Measurements from ENCODE around the gene IRF8.
"Not testable (repeated sequence)": the region's sequence is repeated elsewhere in the genome, so short reads cannot be mapped to it uniquely, and the experiment has no call there.

Gene IRF8

GRCh38 chr16:85935391-85935973, 36.5 kb downstream of the IRF8 start:
- Histone ChIP-seq H3K36me3 (replicated peaks) (no peaks in the 10 kb centered on the region), H3K4me3 (no peak overlapping the region), H3K4me1 (no peaks in the 10 kb centered on the region), H3K9me3 (no peaks in the 10 kb centered on the region), H3K27me3 (ENCODE audit: low read depth) (peaks cover 15% of the 10 kb centered on the region; the same call in 1 of the 2 replicates)
- no peak for DNase-seq (ENCODE audit: low spot score in 2 of 2)
- in situ Hi-C loops (cut with MboI; ENCODE audit: low sequenced_read_pairs), result no loop called here

DNA sequence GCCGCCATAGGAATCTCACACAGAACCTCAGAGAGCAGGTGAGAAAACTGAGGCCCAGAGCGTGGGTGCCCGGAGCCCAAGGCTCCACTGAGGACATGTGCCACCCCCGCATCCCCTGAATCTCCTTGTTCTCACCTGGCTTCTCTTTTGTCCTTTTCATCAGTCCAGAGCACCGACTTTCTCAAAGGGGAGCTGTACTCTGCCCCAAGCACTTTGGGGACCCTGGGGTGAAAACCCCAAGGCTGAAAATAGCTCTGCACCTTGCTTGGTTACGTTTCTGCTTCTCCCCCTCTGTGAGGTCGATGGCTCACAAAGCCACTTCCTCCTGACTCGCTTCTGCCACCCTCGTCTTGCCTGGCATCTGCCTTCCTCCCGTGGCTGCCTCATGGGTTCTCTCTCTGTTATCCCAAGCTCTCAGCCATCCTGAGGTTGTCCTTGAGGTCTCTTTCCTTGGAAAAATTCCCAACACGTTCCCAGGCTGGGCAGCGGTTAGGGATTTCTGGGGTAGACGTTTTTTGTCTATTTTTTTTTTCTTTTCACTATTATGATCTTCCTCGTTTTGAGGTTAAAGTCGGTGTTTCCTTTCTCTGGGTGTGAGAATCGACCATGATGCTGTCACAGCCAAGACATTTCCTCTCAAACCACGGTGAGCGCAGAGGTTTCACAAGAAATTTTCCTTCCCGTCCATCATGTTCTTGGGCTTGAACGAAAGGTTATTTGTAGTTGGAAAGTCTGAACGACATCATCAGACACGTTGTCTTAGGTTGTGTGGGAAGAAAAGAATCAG, 37.2 kb downstream of the IRF8 start:
- Histone ChIP-seq H3K9me3 (no peaks in the 10 kb centered on the region), H3K4me3 (no peak overlapping the region), H3K36me3 (replicated peaks) (no peaks in the 10 kb centered on the region), H3K27me3 (ENCODE audit: low read depth) (peaks cover 15% of the 10 kb centered on the region; the same call in 1 of the 2 replicates), H3K4me1 (no peaks in the 10 kb centered on the region)
- DNase-seq (ENCODE audit: low spot score in 2 of 2), result no peak
- in situ Hi-C loops (cut with MboI; ENCODE audit: low sequenced_read_pairs), result no loop called here

- Histone ChIP-seq H3K27me3 (ENCODE audit: low read depth) (peaks cover 15% of the 10 kb centered on the region; the same call in 1 of the 2 replicates), H3K4me3 (no peak overlapping the region), H3K4me1 (no peaks in the 10 kb centered on the region), H3K9me3 (no peaks in the 10 kb centered on the region), H3K36me3 (replicated peaks) (no peaks in the 10 kb centered on the region)
- no peak for DNase-seq (ENCODE audit: low spot score in 2 of 2)
- in situ Hi-C loops (cut with MboI; ENCODE audit: low sequenced_read_pairs), result no loop called here
Measured at GRCh38 chr16:85936816-85937215, 37.9 kb downstream of the IRF8 start.

GRCh38 chr16:85940214-85940613, 41.3 kb downstream of the IRF8 start:
- Histone ChIP-seq H3K4me1 (no peaks in the 10 kb centered on the region), H3K9me3 (no peaks in the 10 kb centered on the region), H3K27me3 (ENCODE audit: low read depth) (peaks cover 13% of the 10 kb centered on the region; the same call in 1 of the 2 replicates), H3K4me3 (no peak overlapping the region), H3K36me3 (replicated peaks) (no peaks in the 10 kb centered on the region)
- DNase-seq (ENCODE audit: low spot score in 2 of 2), result no peak
- in situ Hi-C loops (cut with MboI; ENCODE audit: low sequenced_read_pairs), result no loop called here

- H3K4me1 ChIP-seq, result no peaks in the 10 kb centered on the region
- no peaks in the 10 kb centered on the region for H3K36me3 ChIP-seq (replicated peaks)
- DNase-seq (ENCODE audit: low spot score in 2 of 2), result no peak
- H3K4me3 ChIP-seq, result no peak overlapping the region
- peaks cover 3% of the 10 kb centered on the region; the same call in 1 of the 2 replicates for H3K27me3 ChIP-seq (ENCODE audit: low read depth)
- no peaks in the 10 kb centered on the region for H3K9me3 ChIP-seq
- in situ Hi-C loops (cut with MboI; ENCODE audit: low sequenced_read_pairs), result no loop called here
Measured at GRCh38 chr16:85941863-85942644, 43.1 kb downstream of the IRF8 start.

GRCh38 chr16:85942659-85943058, 43.7 kb downstream of the IRF8 start:
- in situ Hi-C loops (cut with MboI; ENCODE audit: low sequenced_read_pairs); H3K36me3 ChIP-seq (replicated peaks); H3K4me3 ChIP-seq; H3K9me3 ChIP-seq; H3K4me1 ChIP-seq; DNase-seq (ENCODE audit: low spot score in 2 of 2); H3K27me3 ChIP-seq (ENCODE audit: low read depth): not testable (repeated sequence)

DNA sequence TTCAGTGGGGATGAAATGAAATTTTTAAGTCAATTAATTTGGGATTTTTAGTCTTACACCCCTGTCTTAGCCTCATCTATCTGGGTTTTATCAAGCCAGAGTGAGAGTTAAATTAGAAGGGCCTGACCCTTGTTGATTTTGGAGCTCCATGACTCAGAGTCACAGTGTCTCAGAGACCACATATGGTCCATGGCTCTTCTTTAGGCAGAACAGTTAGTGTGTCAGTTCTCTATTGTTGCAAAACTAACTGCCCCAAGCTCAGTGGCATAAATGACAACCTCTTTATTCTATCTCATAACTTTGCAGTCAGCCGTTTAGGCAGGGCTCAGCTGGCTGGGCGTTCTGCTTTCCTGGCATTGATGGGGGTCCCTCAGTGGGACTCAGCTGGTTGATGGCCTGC, 44.7 kb downstream of the IRF8 start:
- in situ Hi-C loops (cut with MboI; ENCODE audit: low sequenced_read_pairs), result no loop called here
- no peaks in the 10 kb centered on the region for H3K36me3 ChIP-seq (replicated peaks)
- DNase-seq (ENCODE audit: low spot score in 2 of 2), result no peak
- peaks cover 6% of the 10 kb centered on the region for H3K27me3 ChIP-seq (ENCODE audit: low read depth)
- no peaks in the 10 kb centered on the region for H3K9me3 ChIP-seq
- no peak overlapping the region for H3K4me3 ChIP-seq
- H3K4me1 ChIP-seq, result no peaks in the 10 kb centered on the region

GRCh38 chr16:85944572-85945423, 45.8 kb downstream of the IRF8 start:
- Histone ChIP-seq H3K4me3 (no peak overlapping the region), H3K27me3 (ENCODE audit: low read depth) (peaks cover 11% of the 10 kb centered on the region)
- DNase-seq (ENCODE audit: low spot score in 2 of 2), result no peak

DNA sequence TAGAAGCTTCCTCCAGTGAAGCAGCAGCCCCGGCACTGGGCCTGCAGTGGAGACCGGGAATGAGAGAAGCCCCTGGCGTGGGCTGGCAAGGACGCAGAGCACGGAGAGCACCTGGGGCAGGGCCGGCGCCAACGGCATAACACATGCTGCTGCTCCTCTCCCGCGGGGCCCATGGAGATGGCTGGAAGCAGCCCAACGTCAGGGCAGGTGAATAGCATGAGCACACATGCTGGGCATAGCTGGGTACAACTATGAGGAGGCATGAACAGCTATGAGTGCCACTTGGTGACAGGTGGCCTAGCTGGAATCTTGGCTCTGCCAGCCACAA, 46.4 kb downstream of the IRF8 start:
- Histone ChIP-seq H3K4me1 (no peaks in the 10 kb centered on the region), H3K4me3 (no peak overlapping the region), H3K9me3 (no peaks in the 10 kb centered on the region), H3K27me3 (ENCODE audit: low read depth) (peaks cover 11% of the 10 kb centered on the region), H3K36me3 (replicated peaks) (no peaks in the 10 kb centered on the region)
- in situ Hi-C loops (cut with MboI; ENCODE audit: low sequenced_read_pairs), result no loop called here
- DNase-seq (ENCODE audit: low spot score in 2 of 2), result no peak

More at GRCh38 chr16:85944572-85945423, 45.8 kb downstream of the IRF8 start:
- Histone ChIP-seq H3K9me3 (no peaks in the 10 kb centered on the region), H3K36me3 (replicated peaks) (no peaks in the 10 kb centered on the region), H3K4me1 (no peaks in the 10 kb centered on the region)
- in situ Hi-C loops (cut with MboI; ENCODE audit: low sequenced_read_pairs), result no loop called here

DNA sequence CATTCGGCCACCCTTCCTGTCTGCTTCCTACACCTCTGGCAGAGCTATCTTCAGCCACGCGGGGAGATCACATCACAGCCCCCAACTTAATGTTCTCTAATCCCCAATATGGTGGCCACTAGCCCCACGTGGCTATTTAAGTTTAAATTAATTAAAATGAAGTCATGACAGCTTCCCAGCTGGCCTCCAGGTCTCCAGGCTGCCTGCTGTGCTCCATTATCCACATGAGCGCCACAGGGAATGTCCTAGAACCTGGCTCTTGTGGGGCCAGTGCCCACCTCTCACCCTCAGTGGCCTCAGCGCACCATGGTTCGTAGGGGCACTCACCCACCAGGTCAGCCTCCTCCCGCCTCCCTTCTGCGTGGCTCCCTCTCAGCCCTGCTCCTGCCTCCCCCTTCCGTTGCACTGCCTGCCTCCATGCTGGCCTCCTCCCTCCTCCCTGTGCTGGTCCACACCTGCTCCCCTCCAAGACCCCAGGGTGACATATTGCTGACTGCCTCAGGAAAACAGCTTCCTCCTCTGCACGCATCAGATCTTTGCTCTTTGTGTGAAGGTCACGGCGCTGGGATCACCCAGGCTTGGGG, 47.7 kb downstream of the IRF8 start:
- in situ Hi-C loops (cut with MboI; ENCODE audit: low sequenced_read_pairs), result no loop called here
- Histone ChIP-seq H3K36me3 (replicated peaks) (no peaks in the 10 kb centered on the region), H3K9me3 (no peaks in the 10 kb centered on the region), H3K4me1 (no peaks in the 10 kb centered on the region), H3K27me3 (ENCODE audit: low read depth) (peaks cover 15% of the 10 kb centered on the region), H3K4me3 (no peak overlapping the region)
- no peak for DNase-seq (ENCODE audit: low spot score in 2 of 2)

- H3K36me3 ChIP-seq (replicated peaks), result no peaks in the 10 kb centered on the region
- DNase-seq (ENCODE audit: low spot score in 2 of 2), result no peak
- in situ Hi-C loops (cut with MboI; ENCODE audit: low sequenced_read_pairs), result no loop called here
- no peaks in the 10 kb centered on the region for H3K9me3 ChIP-seq
- no peaks in the 10 kb centered on the region for H3K4me1 ChIP-seq
- H3K4me3 ChIP-seq, result no peak overlapping the region
- H3K27me3 ChIP-seq (ENCODE audit: low read depth), result peaks cover 15% of the 10 kb centered on the region
Measured at GRCh38 chr16:85947230-85948137, 48.5 kb downstream of the IRF8 start.

GRCh38 chr16:85948138-85948509, 49.2 kb downstream of the IRF8 start:
- Histone ChIP-seq H3K4me3 (no peak overlapping the region), H3K27me3 (ENCODE audit: low read depth) (peaks cover 15% of the 10 kb centered on the region), H3K4me1 (no peaks in the 10 kb centered on the region)

More at GRCh38 chr16:85948138-85948509, 49.2 kb downstream of the IRF8 start:
- Histone ChIP-seq H3K36me3 (replicated peaks) (no peaks in the 10 kb centered on the region), H3K9me3 (no peaks in the 10 kb centered on the region)
- no peak for DNase-seq (ENCODE audit: low spot score in 2 of 2)
- in situ Hi-C loops (cut with MboI; ENCODE audit: low sequenced_read_pairs), result no loop called here
